H9 (cell line): Measurements from ENCODE around the gene KIF21B. TPM values are rescaled to one million over a fixed set of nuclear protein-coding genes. Genes with fewer than 3 reads are reported as not detected.

Experiments
- DNase-seq: peaks from one replicate; pipeline ENCODE4 v3.0.0-alpha.2; 2017
- H2AFZ ChIP-seq: one replicate; pipeline ENCODE4 v1.6.1; 2013; ENCODE audit warnings: mild to moderate bottlenecking, low read length, control low read depth, moderate library complexity
- H2AK5ac ChIP-seq: 2 replicates; pipeline ENCODE4 v1.6.1; 2013; ENCODE audit warnings: low read length, control low read depth, mixed read lengths; ENCODE audit not compliant: insufficient read length
- H2BK120ac ChIP-seq: one replicate; pipeline ENCODE4 v1.6.1; 2013; ENCODE audit warnings: low read depth, mild to moderate bottlenecking, low read length, control low read depth, inconsistent platforms; ENCODE audit not compliant: poor library complexity, severe bottlenecking
- H2BK12ac ChIP-seq: 2 replicates; pipeline ENCODE4 v1.6.1; 2013; ENCODE audit warnings: low read length, control low read depth, mixed read lengths, low read depth; ENCODE audit not compliant: insufficient read length
- H2BK15ac ChIP-seq: 2 replicates; pipeline ENCODE4 v1.6.1; 2013; ENCODE audit warnings: low read depth, low read length, control low read depth
- H2BK20ac ChIP-seq: one replicate; pipeline ENCODE4 v1.6.1; 2013; ENCODE audit warnings: low read depth, mild to moderate bottlenecking, low read length, control low read depth, inconsistent platforms; ENCODE audit not compliant: poor library complexity, severe bottlenecking
- H2BK5ac ChIP-seq: 2 replicates; pipeline ENCODE4 v1.6.1; 2013; ENCODE audit warnings: low read length, control low read depth, mixed read lengths; ENCODE audit not compliant: insufficient read length
- H3K14ac ChIP-seq: 2 replicates; pipeline ENCODE4 v1.6.1; 2013; ENCODE audit warnings: low read length, control low read depth; ENCODE audit not compliant: insufficient read depth
- H3K18ac ChIP-seq: 2 replicates; pipeline ENCODE4 v1.6.1; 2013; ENCODE audit warnings: low read depth, mild to moderate bottlenecking, mixed read lengths, low read length, control low read depth; ENCODE audit not compliant: insufficient read length
- H3K23ac ChIP-seq: 2 replicates; pipeline ENCODE4 v1.6.1; 2013; ENCODE audit warnings: low read length, control low read depth, mixed read lengths, low read depth; ENCODE audit not compliant: insufficient read length
- H3K23me2 ChIP-seq: 2 replicates; pipeline ENCODE4 v1.6.1; 2013; ENCODE audit warnings: low read depth, mild to moderate bottlenecking, mixed read lengths, low read length, control low read depth; ENCODE audit not compliant: insufficient read length, poor library complexity, severe bottlenecking
- H3K27ac ChIP-seq: 2 replicates; pipeline ENCODE4 v1.5.1; 2013; ENCODE audit warnings: low read length, control low read depth, mixed read lengths, low read depth; ENCODE audit not compliant: insufficient read length
- H3K27me3 ChIP-seq: 2 replicates; pipeline ENCODE4 v1.6.1; 2013; ENCODE audit warnings: low read length, control low read depth, inconsistent platforms; ENCODE audit not compliant: insufficient read depth
- H3K4ac ChIP-seq: 2 replicates; pipeline ENCODE4 v1.6.1; 2013; ENCODE audit warnings: low read depth, mild to moderate bottlenecking, control low read depth, inconsistent platforms, low read length, moderate library complexity
- H3K4me1 ChIP-seq: 2 replicates; pipeline ENCODE4 v1.6.1; 2013; ENCODE audit warnings: low read length, control low read depth, inconsistent platforms; ENCODE audit not compliant: insufficient read depth
- H3K4me2 ChIP-seq: 2 replicates; pipeline ENCODE4 v1.6.1; 2013; ENCODE audit warnings: low read length, control low read depth, mixed read lengths; ENCODE audit not compliant: insufficient read length, insufficient read depth
- H3K56ac ChIP-seq: 2 replicates; pipeline ENCODE4 v1.6.1; 2013; ENCODE audit warnings: low read depth, mild to moderate bottlenecking, mixed read lengths, low read length, control low read depth; ENCODE audit not compliant: insufficient read length
- H3K79me1 ChIP-seq: 2 replicates; pipeline ENCODE4 v1.6.1; 2013; ENCODE audit warnings: low read depth, mild to moderate bottlenecking, moderate library complexity, low read length, control low read depth, inconsistent platforms; ENCODE audit not compliant: insufficient read depth, poor library complexity, severe bottlenecking
- H3K79me2 ChIP-seq: 2 replicates; pipeline ENCODE4 v1.6.1; 2013; ENCODE audit warnings: low read length, control low read depth, inconsistent platforms; ENCODE audit not compliant: insufficient read depth
- H3K9ac ChIP-seq: 2 replicates; pipeline ENCODE4 v1.6.1; 2013; ENCODE audit warnings: low read length, control low read depth, mixed read lengths; ENCODE audit not compliant: insufficient read length; ENCODE audit errors: extremely low read depth
- H3K9me3 ChIP-seq: one replicate; pipeline ENCODE4 v1.6.1; 2013; ENCODE audit warnings: low read depth, low read length, inconsistent platforms; ENCODE audit not compliant: control insufficient read depth
- H3T11ph ChIP-seq: one replicate; pipeline ENCODE4 v1.6.1; 2013; ENCODE audit warnings: mild to moderate bottlenecking, low read length, control low read depth, inconsistent platforms
- H4K20me1 ChIP-seq: one replicate; pipeline ENCODE4 v1.6.1; 2013; ENCODE audit not compliant: control insufficient read depth, insufficient read length, insufficient read depth
- H4K5ac ChIP-seq: 2 replicates; pipeline ENCODE4 v1.6.1; 2013; ENCODE audit warnings: low read depth, mild to moderate bottlenecking, mixed read lengths, low read length, control low read depth; ENCODE audit not compliant: insufficient read length
- H4K8ac ChIP-seq: replicated peaks from 2 replicates; pipeline ENCODE4 v1.6.1; 2013; ENCODE audit warnings: low read length, control low read depth, mixed read lengths, low read depth; ENCODE audit not compliant: insufficient read length
- H4K91ac ChIP-seq: 2 replicates; pipeline ENCODE4 v1.6.1; 2013; ENCODE audit warnings: low read depth, mild to moderate bottlenecking, moderate library complexity, mixed read lengths, low read length, control low read depth; ENCODE audit not compliant: insufficient read length
- H3K27ac Mint-ChIP-seq, 3 experiments: 2 replicates in 2 of 3; 3 replicates in 1 of 3; pipeline ENCODE4 v1.8.0; 2020 to 2021; ENCODE audit warnings: mixed read lengths in 3 of 3, mild to moderate bottlenecking in 1 of 3, moderate library complexity in 1 of 3
- H3K27me3 Mint-ChIP-seq: 2 replicates; pipeline ENCODE4 v1.8.0; 2021; ENCODE audit warnings: low read depth, mild to moderate bottlenecking, moderate library complexity, mixed read lengths
- H3K36me3 Mint-ChIP-seq, 3 experiments: 2 replicates in 2 of 3; 3 replicates in 1 of 3; pipeline ENCODE4 v1.8.0; 2020 to 2021; ENCODE audit warnings: low read depth in 3 of 3, mixed read lengths in 3 of 3; ENCODE audit not compliant: insufficient read depth in 1 of 3
- H3K4me1 Mint-ChIP-seq, 2 experiments: 2 replicates each; pipeline ENCODE4 v1.8.0; 2020; ENCODE audit warnings: mixed read lengths in 2 of 2
- H3K4me3 Mint-ChIP-seq, 2 experiments: 2 replicates in 1 of 2; 3 replicates in 1 of 2; pipeline ENCODE4 v1.8.0; 2020 to 2021; ENCODE audit warnings: mild to moderate bottlenecking in 2 of 2, mixed read lengths in 2 of 2, moderate library complexity in 1 of 2
- H3K9me3 Mint-ChIP-seq, 2 experiments: 2 replicates in 1 of 2; 3 replicates in 1 of 2; pipeline ENCODE4 v1.8.0; 2020; ENCODE audit warnings: mild to moderate bottlenecking in 2 of 2, mixed read lengths in 2 of 2, moderate library complexity in 1 of 2
- CTCF ChIP-seq: fragments of 200-600 bp; sonication (generic); conservative IDR thresholded peaks from 3 replicates; pipeline ENCODE4 v1.8.0; 2021; ENCODE audit warnings: antibody characterized with exemption, mild to moderate bottlenecking
- WGBS: extraction: QIAGEN DNeasy Blood & Tissue Kit; methylation state at CpG from one replicate; pipeline ENCODE4 v1.1.7; 2013; ENCODE audit warnings: missing lambda C conversion rate, low lambda C conversion rate, mixed read lengths; ENCODE audit not compliant: insufficient read length; ENCODE audit errors: extremely low coverage; 5-methylcytosine and 5-hydroxymethylcytosine counted together
- total RNA-seq: library from RNA; stranded (reverse); gene quantifications from 2 replicates; pipeline ENCODE4 v1.2.1, GENCODE V29; 2021

Gene KIF21B
- total RNA-seq, 1 experiment from 2014 or later = 7.5 TPM

GRCh38 chr1:200954434-200954833 is 69.1 kb downstream of the KIF21B start:
- H3K36me3 Mint-ChIP-seq = no peaks in the 10 kb centered on the region
- H4K8ac ChIP-seq = no peak overlapping the region
- no peak overlapping the region for H3K56ac ChIP-seq
- no peaks in the 10 kb centered on the region for H3K27me3 ChIP-seq
- H2BK15ac ChIP-seq = no peak overlapping the region
- no peaks in the 10 kb centered on the region for H3K4me1 ChIP-seq
- no peaks in the 10 kb centered on the region for H3K79me2 ChIP-seq
- no peaks in the 10 kb centered on the region for H3K79me1 ChIP-seq
- H2BK20ac ChIP-seq = no peak overlapping the region
- WGBS = no CpG with 5 or more reads among the region's 3 CpGs
- no peak for TF ChIP-seq CTCF
- H3K18ac ChIP-seq = no peak overlapping the region
- H4K5ac ChIP-seq = no peak overlapping the region
- no peak overlapping the region for H3K27ac ChIP-seq
- no peak overlapping the region for H2BK5ac ChIP-seq
- no peak overlapping the region for H3K4ac ChIP-seq
- H4K20me1 ChIP-seq = no peaks in the 10 kb centered on the region
- H2AFZ ChIP-seq = no peak overlapping the region
- H3K23ac ChIP-seq = no peak overlapping the region
- no peaks in the 10 kb centered on the region for H3K23me2 ChIP-seq
- H3K4me2 ChIP-seq = no peak overlapping the region
- no peak for DNase-seq
- peaks cover 3% of the 10 kb centered on the region in 2 experiments for H3K4me1 Mint-ChIP-seq
- H3K27me3 Mint-ChIP-seq = peaks cover 3% of the 10 kb centered on the region
- H2AK5ac ChIP-seq = no peak overlapping the region
- no peak overlapping the region for H3K9ac ChIP-seq
- no peak overlapping the region for H2BK120ac ChIP-seq
- H3K9me3 Mint-ChIP-seq = no peaks in the 10 kb centered on the region
- no peak overlapping the region for H3K4me3 Mint-ChIP-seq
- no peaks in the 10 kb centered on the region for H3K9me3 ChIP-seq
- no peak overlapping the region for H4K91ac ChIP-seq
- no peak overlapping the region for H3K14ac ChIP-seq
- H2BK12ac ChIP-seq = no peak overlapping the region
- H3K27ac Mint-ChIP-seq = peak overlapping the region in 1 of 3 experiments; percentile 24; a peak in 1 of 7 replicates
- H3T11ph ChIP-seq = no peak overlapping the region
